CMK (cell line): ENCODE data around the gene CES2.
"Not testable (repeated sequence)": the region's sequence is repeated elsewhere in the genome, so short reads cannot be mapped to it uniquely, and the experiment has no call there.

Experiments
- DNase-seq: peaks from one replicate; pipeline ENCODE4 v3.0.0-alpha.2; 2010; ENCODE audit warnings: low read depth

CES2 gene

GRCh38 chr16:66934839-66935313 is 440 bp upstream of the CES2 start:
- not testable (repeated sequence) for DNase-seq

- no peak for DNase-seq
These were observed 1.1 kb downstream of the CES2 start for GRCh38 chr16:66936462-66936861.

DNA sequence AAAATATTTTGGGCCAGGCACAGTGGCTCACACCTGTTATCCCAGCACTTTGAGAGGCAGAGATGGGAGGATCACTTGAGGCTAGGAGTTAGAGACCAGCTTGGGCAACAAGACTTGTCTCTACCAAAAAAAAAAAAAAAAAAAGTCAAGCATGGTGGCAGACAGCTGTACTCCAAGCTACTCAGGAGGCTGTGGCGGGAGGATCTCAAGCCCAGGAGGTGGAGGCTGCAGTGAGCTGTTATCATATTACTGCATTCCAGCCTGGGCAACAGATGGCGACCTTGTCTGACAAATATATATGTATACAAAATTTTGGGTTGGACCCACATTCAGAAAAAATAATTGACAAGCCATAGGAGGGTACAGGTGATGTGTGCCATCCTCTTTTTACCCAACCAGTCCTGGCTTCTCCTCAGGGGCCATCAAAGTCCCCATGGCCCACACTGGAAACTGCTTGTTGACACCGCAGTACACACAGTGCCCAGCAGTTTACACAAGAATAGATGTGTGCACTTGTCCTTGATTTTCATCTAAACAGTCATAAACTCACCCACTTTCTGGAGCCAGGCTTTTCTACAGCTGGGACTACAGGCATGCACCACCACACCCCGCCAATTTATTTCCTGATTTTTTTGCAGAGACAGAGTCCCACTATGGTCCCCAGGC is 1.7 kb downstream of the CES2 start:
- DNase-seq, result no peak

- no peak for DNase-seq
These were observed 2.5 kb downstream of the CES2 start for GRCh38 chr16:66937725-66938337.

GRCh38 chr16:66939366-66939765 is 4.0 kb downstream of the CES2 start:
- DNase-seq, result no peak

GRCh38 chr16:66940236-66940635 is 4.9 kb downstream of the CES2 start:
- no peak for DNase-seq

DNA sequence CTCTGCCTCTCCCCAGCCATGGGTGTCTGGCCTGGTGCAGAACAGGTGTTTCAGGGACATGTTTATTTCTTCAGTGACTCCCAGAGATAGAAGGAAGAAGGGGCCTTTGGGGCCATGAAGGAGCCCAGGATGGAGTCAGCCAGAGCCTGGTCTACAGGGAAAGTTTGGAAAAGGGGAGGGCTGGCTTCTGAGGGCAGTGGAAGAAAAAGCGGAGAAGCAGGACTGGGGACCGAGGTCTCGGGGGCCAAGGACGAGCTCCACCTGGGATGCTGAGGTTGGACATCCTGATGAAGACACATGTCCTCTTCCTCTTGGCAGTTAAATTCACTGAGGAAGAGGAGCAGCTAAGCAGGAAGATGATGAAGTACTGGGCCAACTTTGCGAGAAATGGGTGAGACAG is 7.7 kb downstream of the CES2 start:
- DNase-seq, result no peak

GRCh38 chr16:66943426-66944053 is 8.2 kb downstream of the CES2 start:
- DNase-seq, result no peak

GRCh38 chr16:66944054-66944441 is 8.7 kb downstream of the CES2 start:
- DNase-seq, result no peak

GRCh38 chr16:66944971-66945370 is 9.7 kb downstream of the CES2 start:
- not testable (repeated sequence) for DNase-seq

GRCh38 chr16:66945939-66946338 is 10.6 kb downstream of the CES2 start:
- DNase-seq, result no peak

GRCh38 chr16:66946541-66946940 is 11.2 kb downstream of the CES2 start:
- DNase-seq, result no peak

- DNase-seq, result no peak
These were observed 11.6 kb downstream of the CES2 start for GRCh38 chr16:66946974-66947301.

GRCh38 chr16:66947302-66948065 is 12.2 kb downstream of the CES2 start:
- DNase-seq, result no peak

GRCh38 chr16:66948134-66948836 is 13.0 kb downstream of the CES2 start:
- DNase-seq, result no peak

DNA sequence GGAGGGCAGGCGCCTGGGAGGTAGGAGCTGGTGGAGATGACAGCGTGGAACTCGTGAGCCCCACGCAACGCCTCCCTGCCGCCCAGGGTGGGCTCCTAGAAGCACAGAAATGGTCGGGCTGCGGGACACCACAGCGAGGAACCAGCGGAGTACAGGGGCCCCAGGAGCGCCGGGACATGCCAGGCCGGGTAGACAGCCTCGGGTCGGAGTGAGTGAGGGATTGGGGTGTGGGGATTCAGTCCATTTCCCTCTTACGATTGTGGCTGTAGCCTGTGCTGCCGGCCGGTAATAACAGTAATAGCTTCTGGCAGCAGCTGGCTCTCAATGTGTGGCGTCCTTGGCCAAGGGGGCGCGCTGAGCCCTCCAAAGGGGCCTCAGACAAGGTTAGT is 13.5 kb downstream of the CES2 start:
- DNase-seq, result no peak

DNA sequence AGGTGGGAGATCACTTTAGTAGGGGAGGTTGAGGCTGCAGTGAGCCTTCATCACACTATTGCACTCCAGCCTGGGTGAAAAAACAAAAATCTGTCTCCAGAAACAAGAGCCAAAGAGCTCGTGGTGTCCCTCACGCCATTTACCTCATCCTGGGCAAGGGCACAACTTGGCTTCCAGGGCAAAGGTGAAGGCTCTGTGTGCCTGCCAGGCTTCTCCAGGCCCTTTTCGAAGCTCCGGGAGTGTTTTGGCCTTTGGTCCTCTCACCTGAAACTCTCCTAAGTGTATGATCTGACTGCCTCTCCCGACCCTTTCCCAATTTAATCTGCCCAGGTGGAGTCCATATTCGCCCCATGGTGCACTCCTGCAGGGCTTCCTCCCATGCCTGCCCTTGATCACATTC is 14.2 kb downstream of the CES2 start:
- DNase-seq, result no peak

DNA sequence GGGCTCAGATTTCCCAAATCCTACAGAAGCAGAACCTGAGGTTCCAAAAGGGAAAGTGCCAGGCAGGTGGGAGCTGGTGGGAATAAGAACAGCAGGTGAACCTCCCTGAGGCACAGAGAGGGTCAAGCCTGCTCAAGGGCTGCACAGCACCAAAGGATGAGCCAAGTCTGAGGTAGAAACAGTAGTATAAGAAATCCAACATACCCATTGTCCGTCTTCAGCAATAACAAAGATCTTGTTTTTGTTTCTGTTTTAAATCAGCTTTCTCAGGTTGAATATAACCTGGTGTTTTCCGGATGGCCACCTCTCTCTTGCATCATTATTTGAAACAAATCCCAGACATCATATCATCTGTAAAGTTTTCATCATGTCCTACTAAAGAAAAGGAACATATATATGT is 15.1 kb downstream of the CES2 start:
- no peak for DNase-seq

GRCh38 chr16:66950971-66951790 is 15.9 kb downstream of the CES2 start:
- DNase-seq, result no peak

GRCh38 chr16:66952430-66953110 is 17.3 kb downstream of the CES2 start:
- no peak for DNase-seq
